BJ (cell line): ENCODE results near the gene SLC7A9. TPM values are rescaled to one million over a fixed set of nuclear protein-coding genes. Genes with fewer than 3 reads are reported as not detected.

Source experiments
- CTCF ChIA-PET: fragments of 350-600 bp; formaldehyde crosslinking; extraction: SDS; loops from one replicate; lab custom pipeline; 2021; ENCODE audit warnings: antibody characterized with exemption, inconsistent platforms; lab: Yijun Ruan, JAX
- POLR2A ChIA-PET: fragments of 300-600 bp; sonication (Branson Sonifier 250); formaldehyde crosslinking; extraction: SDS; loops from one replicate; lab custom pipeline; 2021; ENCODE audit warnings: antibody characterized with exemption; lab: Charles Lee
- DNase-seq: peaks from one replicate; pipeline ENCODE4 v3.0.0-alpha.2; 2011; ENCODE audit warnings: low read depth
- H3K27me3 ChIP-seq: 2 replicates; pipeline ENCODE4 v1.6.0; 2011; ENCODE audit warnings: low read length; ENCODE audit not compliant: control insufficient read depth, insufficient read depth
- H3K36me3 ChIP-seq: 2 replicates; pipeline ENCODE4 v1.5.1; 2011; ENCODE audit warnings: low read length; ENCODE audit not compliant: control insufficient read depth, insufficient read depth
- H3K4me3 ChIP-seq: 2 replicates; pipeline ENCODE4 v1.5.1; 2011; ENCODE audit warnings: low read depth, mild to moderate bottlenecking, control low read depth, low read length
- CTCF ChIP-seq: IDR thresholded peaks from 2 replicates; pipeline ENCODE4 v1.5.1; 2011; ENCODE audit warnings: low read depth, mild to moderate bottlenecking, control low read depth, inconsistent platforms, low read length, moderate library complexity; ENCODE audit not compliant: insufficient read depth
- polyA plus RNA-seq: library from polyadenylated mRNA; depleted of rRNA; stranded (reverse); fragments of >200 nt; gene quantifications from 2 replicates; pipeline ENCODE4 v1.2.3, GENCODE V29; 2011

The SLC7A9 gene
- polyA plus RNA-seq, 1 experiment: not detected

GRCh38 chr19:32911467-32911866 lies 41.9 kb upstream of the SLC7A9 start:
- TF ChIP-seq CTCF: no peak
- no peak overlapping the region for H3K4me3 ChIP-seq
- DNase-seq: no peak
- CTCF ChIA-PET: interaction anchor here (0.7 kb wide), 1 partner anchor 19 kb away, joined by 3 read pairs; no protein-coding TSS in a partner anchor
- peaks cover 4% of the 10 kb centered on the region; the same call in 1 of the 2 replicates for H3K36me3 ChIP-seq
- POLR2A ChIA-PET: no interaction called here
- H3K27me3 ChIP-seq: no peaks in the 10 kb centered on the region

GRCh38 chr19:32910874-32911273 lies 41.3 kb upstream of the SLC7A9 start:
- H3K27me3 ChIP-seq: no peaks in the 10 kb centered on the region

GRCh38 chr19:32910094-32910493 lies 40.5 kb upstream of the SLC7A9 start:
- CTCF ChIA-PET: no interaction called here

More at GRCh38 chr19:32910874-32911273, 41.3 kb upstream of the SLC7A9 start:
- Histone ChIP-seq H3K36me3 (peaks cover 4% of the 10 kb centered on the region; the same call in 1 of the 2 replicates), H3K4me3 (no peak overlapping the region)
- ChIA-PET CTCF (no interaction called here), POLR2A (no interaction called here)
- no peak for DNase-seq
- no peak for TF ChIP-seq CTCF

GRCh38 chr19:32909257-32909656 lies 39.7 kb upstream of the SLC7A9 start:
- peaks cover 6% of the 10 kb centered on the region for H3K36me3 ChIP-seq
- H3K27me3 ChIP-seq: no peaks in the 10 kb centered on the region
- CTCF ChIA-PET: no interaction called here
- DNase-seq: no peak
- H3K4me3 ChIP-seq: no peak overlapping the region
- POLR2A ChIA-PET: no interaction called here
- no peak for TF ChIP-seq CTCF

More at GRCh38 chr19:32910094-32910493, 40.5 kb upstream of the SLC7A9 start:
- TF ChIP-seq CTCF: no peak
- POLR2A ChIA-PET: no interaction called here
- no peak overlapping the region for H3K4me3 ChIP-seq
- DNase-seq: no peak
- H3K36me3 ChIP-seq: peaks cover 6% of the 10 kb centered on the region
- H3K27me3 ChIP-seq: no peaks in the 10 kb centered on the region

GRCh38 chr19:32908641-32909190 lies 39.1 kb upstream of the SLC7A9 start:
- DNase-seq: no peak
- ChIA-PET CTCF (no interaction called here), POLR2A (no interaction called here)
- no peak overlapping the region for H3K4me3 ChIP-seq
- peaks cover 6% of the 10 kb centered on the region for H3K36me3 ChIP-seq
- H3K27me3 ChIP-seq: no peaks in the 10 kb centered on the region
- no peak for TF ChIP-seq CTCF
